Esophagus muscularis mucosa (tissue), 4 donors: ENCODE measurements around the gene CTSD. TPM values are rescaled to one million over a fixed set of nuclear protein-coding genes. Genes with fewer than 3 reads are reported as not detected.
"Not testable (repeated sequence)": the region's sequence is repeated elsewhere in the genome, so short reads cannot be mapped to it uniquely, and the experiment has no call there.

ENCODE experiments used
- DNase-seq: peaks from one replicate; pipeline ENCODE4 v3.0.0-alpha.2; 2017; ENCODE audit errors: extremely low spot score
- H3K27ac ChIP-seq, 4 donors: fragments of 200-600 bp; sonication (generic); replicated peaks in 1 of 4; 1 replicate in 3 of 4; 2 replicates in 1 of 4; pipeline ENCODE4 v1.5.1; 2016 to 2019; ENCODE audit warnings: mild to moderate bottlenecking in 1 of 4
- H3K27me3 ChIP-seq, 4 donors: fragments of 200-600 bp; sonication (generic); one replicate each; pipeline versions ENCODE4 v1.5.1 to v1.6.0; 2016 to 2019
- H3K36me3 ChIP-seq, 4 donors: fragments of 200-600 bp; sonication (generic); one replicate each; pipeline ENCODE4 v1.5.1; 2016 to 2019
- H3K4me1 ChIP-seq, 4 donors: fragments of 200-600 bp; sonication (generic); one replicate each; pipeline ENCODE4 v1.5.1; 2016 to 2019
- H3K4me3 ChIP-seq, 4 donors: fragments of 200-600 bp; sonication (generic); 1 replicate in 2 of 4; 2 replicates in 2 of 4; pipeline ENCODE4 v1.5.1; 2016 to 2019; ENCODE audit warnings: mild to moderate bottlenecking in 4 of 4, moderate library complexity in 1 of 4
- H3K9me3 ChIP-seq, 4 donors: fragments of 200-600 bp; sonication (generic); 1 replicate in 3 of 4; 2 replicates in 1 of 4; pipeline ENCODE4 v1.5.1; 2016 to 2019
- EP300 ChIP-seq: sonication (generic); formaldehyde crosslinking; IDR thresholded peaks from one replicate; pipeline ENCODE4 v1.6.1; 2017; ENCODE audit warnings: antibody characterized with exemption
- POLR2A ChIP-seq: fragments of 450-650 bp; IDR thresholded peaks from one replicate; pipeline ENCODE4 v1.6.1; 2017; ENCODE audit warnings: antibody characterized with exemption, moderate library complexity, mild to moderate bottlenecking, low read depth
- POLR2AphosphoS5 ChIP-seq, 2 donors: sonication (generic); formaldehyde crosslinking; IDR thresholded peaks; one replicate each; pipeline ENCODE4 v1.6.1; 2017; ENCODE audit warnings: antibody characterized with exemption in 2 of 2
- WGBS: methylation state at CpG from one replicate; pipeline ENCODE4 v1.1.5; 2018; 5-methylcytosine and 5-hydroxymethylcytosine counted together
- intact Hi-C: fragments of 100-400 bp; cut with DNase I; formaldehyde crosslinking; loops from one replicate; pipeline ENCODE4 v1.15.1; 2023
- total RNA-seq, 4 donors: library from RNA; depleted of rRNA; stranded (reverse); fragments of >200 nt; gene quantifications; one replicate each; pipeline versions ENCODE4 v1.1.0 to v1.2.1, GENCODE V29; 2016
- TF ChIP-seq, protein P1 (sequence below), 3 experiments: fragments of 200-600 bp in 2 of 3; fragments of 450-650 bp in 1 of 3; sonication (generic) in 2 of 3; IDR thresholded peaks; one replicate each; pipeline ENCODE4 v1.5.1; 2017 to 2019; ENCODE audit warnings: antibody characterized with exemption in 3 of 3, mild to moderate bottlenecking in 2 of 3, moderate library complexity in 1 of 3

The CTSD gene
- 100 to 1,000 TPM; 186 to 338 (median 270) TPM for total RNA-seq

DNA sequence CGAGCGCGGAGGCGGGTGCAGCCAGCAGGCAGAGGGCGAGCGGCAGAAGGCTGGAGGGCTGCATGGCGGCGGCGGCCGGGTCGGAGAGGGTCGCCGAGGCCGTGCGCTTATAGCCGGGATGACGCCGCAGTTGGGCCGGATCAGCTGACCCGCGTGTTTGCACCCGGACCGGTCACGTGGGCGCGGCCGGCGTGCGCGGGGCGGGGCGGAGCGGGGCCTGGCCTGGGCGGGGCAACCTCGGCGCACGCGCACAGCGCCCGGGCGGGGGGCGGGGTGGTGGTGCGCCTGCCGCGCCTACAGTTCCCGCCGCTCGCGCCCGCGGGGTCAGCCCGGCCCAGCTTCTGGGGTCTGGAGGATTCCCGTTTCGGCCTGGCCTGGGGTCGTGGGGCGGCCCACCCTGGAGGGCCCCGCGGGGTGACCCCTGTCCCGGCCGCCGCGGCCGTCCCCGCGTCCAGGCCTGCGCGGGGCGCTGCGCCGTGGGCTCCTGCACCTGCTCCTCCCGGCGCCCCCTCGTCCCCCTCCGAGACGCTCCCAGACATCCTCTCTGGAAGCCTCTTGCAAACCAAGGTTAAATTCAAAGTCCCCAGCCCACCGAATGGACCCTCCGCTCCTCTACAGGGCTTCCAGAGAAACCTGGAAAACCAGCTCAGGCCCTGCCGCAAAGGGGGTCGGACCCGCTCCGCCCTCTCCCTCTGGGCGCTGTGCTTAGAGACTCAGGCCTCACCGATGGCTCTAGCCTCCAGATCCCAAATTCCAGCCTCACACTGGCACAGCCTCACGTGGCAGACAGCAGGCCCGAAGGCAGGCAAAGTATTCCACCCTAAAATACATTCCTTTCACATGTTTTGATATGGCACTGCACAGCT is at the start of gene CTSD:
CTSD (minus strand) TSS at position 132 of the 866 bp plus-strand sequence; CDS start at position 64, 68 bp downstream.
- peak within 1 kb of the TSS; percentile 75 to 100 (median 92) for H3K4me3 ChIP-seq
- DNase-seq, result peak; percentile 95
- WGBS, result 15% methylated on average over 7 of the region's 85 CpGs
- peaks cover 6 to 26% (median 22%) of the 10 kb centered on the region in 4 donors for H3K36me3 ChIP-seq
- H3K4me1 ChIP-seq, result peaks cover 42 to 53% (median 52%) of the 10 kb centered on the region in 4 donors
- peak within 1 kb of the TSS; percentile 80 to 85 (median 84) for H3K27ac ChIP-seq
- intact Hi-C loops, result no loop called here
- H3K9me3 ChIP-seq, result no peaks in the 10 kb centered on the region
- TF ChIP-seq POLR2AphosphoS5 (IDR thresholded peaks at IDR 0.05) (peak; percentile 71 to 76), POLR2A (peak; percentile 68), EP300 (no peak)
- TF ChIP-seq, protein P1, sequence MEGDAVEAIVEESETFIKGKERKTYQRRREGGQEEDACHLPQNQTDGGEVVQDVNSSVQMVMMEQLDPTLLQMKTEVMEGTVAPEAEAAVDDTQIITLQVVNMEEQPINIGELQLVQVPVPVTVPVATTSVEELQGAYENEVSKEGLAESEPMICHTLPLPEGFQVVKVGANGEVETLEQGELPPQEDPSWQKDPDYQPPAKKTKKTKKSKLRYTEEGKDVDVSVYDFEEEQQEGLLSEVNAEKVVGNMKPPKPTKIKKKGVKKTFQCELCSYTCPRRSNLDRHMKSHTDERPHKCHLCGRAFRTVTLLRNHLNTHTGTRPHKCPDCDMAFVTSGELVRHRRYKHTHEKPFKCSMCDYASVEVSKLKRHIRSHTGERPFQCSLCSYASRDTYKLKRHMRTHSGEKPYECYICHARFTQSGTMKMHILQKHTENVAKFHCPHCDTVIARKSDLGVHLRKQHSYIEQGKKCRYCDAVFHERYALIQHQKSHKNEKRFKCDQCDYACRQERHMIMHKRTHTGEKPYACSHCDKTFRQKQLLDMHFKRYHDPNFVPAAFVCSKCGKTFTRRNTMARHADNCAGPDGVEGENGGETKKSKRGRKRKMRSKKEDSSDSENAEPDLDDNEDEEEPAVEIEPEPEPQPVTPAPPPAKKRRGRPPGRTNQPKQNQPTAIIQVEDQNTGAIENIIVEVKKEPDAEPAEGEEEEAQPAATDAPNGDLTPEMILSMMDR (IDR thresholded peaks at IDR 0.05), result no peak
- H3K27me3 ChIP-seq, result no peaks in the 10 kb centered on the region

DNA sequence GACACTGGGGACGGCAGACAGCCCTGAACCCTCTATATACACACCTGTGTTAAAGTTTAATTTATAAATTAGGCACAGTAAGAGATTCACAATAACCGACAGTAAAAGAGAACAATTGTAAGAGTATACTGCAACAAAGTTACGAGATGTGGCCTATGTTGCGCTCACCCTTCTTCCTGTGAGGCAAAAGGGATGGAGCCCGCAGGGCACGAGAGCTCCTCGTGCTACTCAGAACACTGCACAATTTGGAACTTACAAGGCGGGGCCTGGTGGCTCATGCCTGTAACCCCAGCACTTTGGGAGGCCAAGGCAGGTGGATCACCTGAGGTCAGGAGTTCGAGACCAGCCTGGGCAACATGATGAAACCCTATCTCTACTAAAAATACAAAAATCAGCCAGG is 49.6 kb upstream of the CTSD start:
- peaks cover 0 to 38% (median 0%) of the 10 kb centered on the region in 4 donors for H3K27me3 ChIP-seq
- intact Hi-C loops, H3K4me3 ChIP-seq, H3K27ac ChIP-seq, H3K36me3 ChIP-seq, H3K4me1 ChIP-seq, DNase-seq: not testable (repeated sequence)
- WGBS, result 87% methylated on average over 9 of the region's 9 CpGs
- peaks cover 0 to 12% (median 6%) of the 10 kb centered on the region in 4 donors for H3K9me3 ChIP-seq

DNA sequence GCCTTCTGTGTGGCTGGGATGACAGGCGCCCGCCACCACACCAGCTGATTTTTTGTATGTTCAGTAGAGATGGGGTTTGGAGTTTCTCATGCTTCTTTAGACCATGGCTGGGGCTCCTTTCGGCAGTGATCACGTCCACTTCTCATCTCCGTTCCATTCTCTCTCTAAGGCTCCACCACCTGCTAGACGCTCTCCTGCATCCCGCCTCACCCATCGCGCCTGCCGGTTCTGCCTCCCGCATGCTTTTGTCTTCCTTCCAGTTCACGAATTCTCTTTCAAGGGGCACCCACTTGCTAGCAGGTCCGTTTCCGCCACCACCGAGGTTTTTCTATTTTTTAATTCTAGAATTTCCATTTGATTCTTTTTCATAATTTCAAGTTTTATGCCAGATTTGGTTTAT is 49.1 kb upstream of the CTSD start:
- no peaks in the 10 kb centered on the region for H3K4me1 ChIP-seq
- peaks cover 0 to 38% (median 0%) of the 10 kb centered on the region in 4 donors for H3K27me3 ChIP-seq
- TF ChIP-seq POLR2AphosphoS5 (IDR thresholded peaks at IDR 0.05), result no peak
- intact Hi-C loops, result no loop called here
- H3K27ac ChIP-seq, result no peak overlapping the region
- DNase-seq, result no peak
- peaks cover 0 to 7% (median 3%) of the 10 kb centered on the region in 4 donors for H3K9me3 ChIP-seq
- WGBS, result 88% methylated on average over 15 of the region's 15 CpGs
- H3K4me3 ChIP-seq, result no peak overlapping the region
- H3K36me3 ChIP-seq, result no peaks in the 10 kb centered on the region

DNA sequence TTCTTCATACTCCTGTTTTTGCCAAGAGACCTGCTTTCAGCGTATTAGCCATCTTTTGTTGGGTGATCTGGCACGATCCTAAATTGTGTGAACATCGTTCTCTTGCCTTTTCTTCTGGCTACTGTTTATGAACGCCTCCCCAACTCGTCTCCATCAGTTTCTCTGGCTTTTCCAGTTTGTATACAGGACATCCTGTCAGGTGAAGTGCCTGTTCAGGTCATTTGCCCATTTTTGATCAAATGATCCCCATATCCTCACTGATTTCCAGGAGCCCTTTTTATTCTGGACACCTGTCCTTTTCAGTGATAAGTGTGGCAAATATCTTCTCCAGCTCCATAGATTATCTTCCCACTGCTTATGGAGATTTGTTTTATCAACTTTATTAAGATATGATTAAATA is 48.5 kb upstream of the CTSD start:
- no peaks in the 10 kb centered on the region for H3K4me1 ChIP-seq
- DNase-seq, result no peak
- no peak for TF ChIP-seq POLR2AphosphoS5 (IDR thresholded peaks at IDR 0.05)
- no peak for TF ChIP-seq POLR2A
- no peak for TF ChIP-seq EP300
- TF ChIP-seq, protein P1 (IDR thresholded peaks at IDR 0.05), result no peak
- H3K9me3 ChIP-seq, result peaks cover 0 to 5% (median 2%) of the 10 kb centered on the region in 4 donors
- H3K27ac ChIP-seq, result no peak overlapping the region
- peaks cover 0 to 43% (median 0%) of the 10 kb centered on the region in 4 donors for H3K27me3 ChIP-seq
- no peak overlapping the region for H3K4me3 ChIP-seq
- WGBS, result 80% methylated on average over 5 of the region's 5 CpGs
- H3K36me3 ChIP-seq, result no peaks in the 10 kb centered on the region
- intact Hi-C loops, result no loop called here

DNA sequence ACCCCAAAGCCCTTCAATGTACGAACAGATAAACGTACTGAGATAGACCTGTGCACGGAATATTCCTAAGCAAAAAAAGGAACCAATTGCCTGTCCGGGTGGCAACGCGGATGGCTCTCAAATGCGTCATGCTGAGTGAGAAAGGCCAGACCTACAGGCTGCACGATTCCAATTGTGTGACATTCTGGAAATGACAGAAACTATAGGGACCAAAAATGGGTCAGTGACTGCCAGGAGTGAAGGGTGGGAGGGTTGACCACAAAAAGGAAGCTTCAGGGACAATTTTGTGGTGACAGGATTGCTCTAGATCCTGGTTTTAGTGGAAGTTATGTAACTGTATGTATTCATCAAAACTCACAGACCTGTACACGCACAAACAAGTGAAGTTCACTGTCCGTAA is 47.0 kb upstream of the CTSD start:
- no peak for DNase-seq
- intact Hi-C loops, result no loop called here
- Histone ChIP-seq H3K4me3 (no peak overlapping the region), H3K36me3 (no peaks in the 10 kb centered on the region), H3K4me1 (no peaks in the 10 kb centered on the region), H3K9me3 (peaks cover 0 to 5% (median 2%) of the 10 kb centered on the region in 4 donors), H3K27me3 (peaks cover 0 to 55% (median 0%) of the 10 kb centered on the region in 4 donors), H3K27ac (no peak overlapping the region)
- WGBS, result 78% methylated on average over 10 of the region's 10 CpGs
- no peak for TF ChIP-seq EP300
- TF ChIP-seq POLR2A, result no peak
- TF ChIP-seq POLR2AphosphoS5 (IDR thresholded peaks at IDR 0.05), result no peak
- TF ChIP-seq, protein P1 (IDR thresholded peaks at IDR 0.05), result no peak
